SW480 (cell line): ENCODE data around the gene EDN2.
A peak's percentile ranks its signal among the peaks of the same experiment; 100 is the strongest.

Source experiments
- DNase-seq: peaks from one replicate; pipeline ENCODE4 v3.0.0-alpha.2; 2016; ENCODE audit warnings: low spot score

Gene EDN2

DNA sequence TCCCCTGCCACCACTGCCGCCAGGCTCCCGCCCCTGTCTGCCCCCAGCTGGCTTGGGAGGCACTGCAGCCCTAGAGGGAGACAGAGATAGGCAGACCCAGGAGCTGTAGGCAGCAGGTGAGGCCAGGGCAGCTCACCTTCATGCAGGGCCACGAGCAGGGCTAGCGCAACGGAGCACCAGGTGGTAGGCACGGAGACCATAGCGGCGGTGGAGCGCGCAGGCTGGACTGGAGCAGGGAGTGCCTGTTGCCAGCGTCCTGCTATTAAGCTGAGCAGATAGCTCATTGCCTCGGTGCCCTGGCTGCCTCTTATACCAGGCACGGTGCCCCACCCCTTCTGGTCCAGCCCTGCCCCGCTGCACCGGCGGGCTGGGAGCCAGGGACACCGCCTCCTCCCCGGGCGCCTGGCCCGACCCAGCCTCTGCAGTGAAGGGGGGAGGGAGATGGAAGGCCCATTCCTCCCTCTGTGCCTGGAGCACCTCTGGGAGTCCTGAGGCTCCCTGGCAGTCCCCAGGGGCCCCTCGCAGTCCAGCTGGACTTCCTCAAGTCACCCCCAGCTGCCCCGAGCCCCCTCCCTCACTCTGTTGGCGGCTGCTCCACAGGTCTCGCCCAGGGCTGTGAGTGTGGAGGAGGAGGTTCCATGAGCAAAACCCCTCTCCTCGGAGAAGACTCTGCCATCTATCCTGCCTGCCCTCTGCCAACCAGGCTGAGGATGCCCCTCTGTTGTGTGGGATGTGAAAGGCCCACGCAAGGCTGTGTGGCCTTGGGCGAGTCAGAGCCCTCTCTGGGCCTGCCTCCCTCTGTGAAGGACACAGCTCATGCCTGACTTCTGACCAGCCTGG lies at the start of gene EDN2:
Gene EDN2, minus strand, starts transcription at position 282 of the 840 bp plus-strand sequence. Its CDS starts 82 bp downstream, at position 200.
- DNase-seq, result peak; percentile 82

DNA sequence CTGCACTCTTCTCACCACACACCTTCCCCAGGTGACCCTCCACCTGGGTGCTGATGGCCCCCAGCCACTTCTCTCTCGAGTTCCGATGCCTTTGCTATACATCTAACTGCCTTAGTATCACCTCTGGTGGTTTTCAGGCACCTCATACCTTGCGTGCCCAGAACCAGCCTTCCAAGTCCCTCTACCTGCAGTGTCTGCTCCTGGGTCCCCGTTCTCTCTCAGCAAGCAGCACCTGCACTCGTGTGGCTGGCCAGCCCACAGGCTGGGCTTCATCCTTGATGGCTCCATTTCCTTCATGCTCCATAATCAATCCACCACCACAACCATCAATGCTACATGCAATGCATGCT lies 49.2 kb upstream of the EDN2 start:
- no peak for DNase-seq

DNA sequence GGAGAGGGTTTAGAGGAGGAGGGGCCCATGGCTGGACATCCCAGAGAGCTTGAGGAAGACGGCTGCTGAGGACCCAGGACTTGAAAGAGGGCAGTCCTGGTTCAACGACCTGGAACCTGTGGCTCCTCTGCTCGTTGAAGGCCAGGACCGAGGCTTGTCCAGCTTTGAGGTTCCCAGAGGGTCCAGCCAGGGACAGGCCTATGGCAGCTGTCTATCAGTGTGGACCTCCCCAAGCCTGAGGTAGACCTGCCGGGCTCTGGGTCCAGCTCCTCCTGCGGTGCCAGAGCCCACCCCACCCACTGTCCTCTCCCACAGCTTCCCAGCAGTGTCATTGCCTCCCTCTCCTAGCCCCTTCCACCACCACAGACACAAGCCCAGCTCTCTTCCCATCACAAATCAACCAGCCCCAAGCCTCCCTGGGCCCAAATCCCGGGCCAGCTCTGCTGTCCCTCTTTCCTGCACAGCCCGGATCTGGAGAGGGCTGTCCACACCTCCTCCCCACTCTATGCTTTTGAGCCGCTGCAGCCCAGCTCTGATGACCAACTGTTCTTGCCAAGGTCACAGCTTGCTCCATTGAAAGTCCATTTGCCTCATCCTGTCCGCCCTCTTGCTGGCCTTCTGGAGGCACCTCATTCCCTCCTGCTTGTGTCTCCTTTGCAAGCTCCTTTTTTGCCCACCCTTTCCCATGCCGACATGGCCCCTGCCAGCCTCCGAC lies 48.7 kb upstream of the EDN2 start:
- no peak for DNase-seq

DNA sequence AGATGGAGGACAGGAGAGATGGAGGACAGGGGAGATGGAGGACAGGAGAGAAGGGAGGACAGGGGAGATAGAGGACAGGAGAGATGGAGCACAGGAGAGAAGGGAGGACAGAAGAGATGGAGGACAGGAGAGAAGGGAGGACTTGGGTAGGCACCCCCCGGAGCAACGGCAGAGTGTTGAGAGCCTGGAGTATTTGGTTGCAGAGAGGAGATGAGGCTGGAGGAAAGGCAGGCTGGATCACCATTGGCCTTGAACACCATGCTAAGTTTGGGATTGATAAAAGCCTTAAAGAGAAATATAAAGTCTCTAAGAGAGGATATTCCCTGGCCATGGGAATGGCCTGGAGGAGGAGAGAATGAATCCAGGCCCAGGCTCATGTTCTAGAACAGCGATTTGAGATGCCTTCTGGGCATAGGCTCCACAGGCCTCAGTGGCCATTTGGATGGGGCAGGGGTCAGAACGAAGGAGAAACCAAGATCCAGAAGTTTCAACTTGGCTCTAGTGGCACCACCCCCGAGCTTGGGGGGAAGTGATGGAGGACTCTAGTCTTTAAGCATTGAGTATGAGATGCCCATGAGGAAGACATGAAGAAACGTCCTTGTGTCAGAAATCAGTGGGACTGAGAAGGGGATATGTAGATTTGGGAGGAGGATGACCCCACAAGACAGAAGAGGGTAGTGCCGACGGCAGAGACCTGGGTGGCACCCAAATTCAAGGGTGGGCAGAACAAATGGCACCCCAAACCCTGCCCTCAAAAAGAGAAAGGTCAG lies 47.9 kb upstream of the EDN2 start:
- DNase-seq, result no peak

DNA sequence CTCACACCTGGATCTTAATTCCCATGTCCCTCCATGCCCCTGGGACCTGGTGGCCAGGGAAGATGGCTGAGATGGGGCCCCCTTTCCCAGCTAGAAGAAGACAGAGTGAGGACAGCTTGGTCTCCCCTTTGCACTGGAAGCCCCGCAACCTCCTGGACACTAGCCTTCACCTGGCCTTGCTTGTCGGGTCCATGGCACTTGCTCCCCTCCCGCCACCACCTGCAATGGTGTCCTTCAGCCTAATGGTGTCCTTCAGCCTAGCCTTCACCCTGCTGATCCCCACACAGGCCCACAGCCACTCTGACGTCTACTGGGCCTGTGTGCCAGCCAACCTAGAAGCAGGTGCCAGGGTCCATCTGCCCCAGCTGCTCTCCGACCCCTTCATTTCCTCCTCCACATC lies 45.9 kb upstream of the EDN2 start:
- DNase-seq, result no peak

DNA sequence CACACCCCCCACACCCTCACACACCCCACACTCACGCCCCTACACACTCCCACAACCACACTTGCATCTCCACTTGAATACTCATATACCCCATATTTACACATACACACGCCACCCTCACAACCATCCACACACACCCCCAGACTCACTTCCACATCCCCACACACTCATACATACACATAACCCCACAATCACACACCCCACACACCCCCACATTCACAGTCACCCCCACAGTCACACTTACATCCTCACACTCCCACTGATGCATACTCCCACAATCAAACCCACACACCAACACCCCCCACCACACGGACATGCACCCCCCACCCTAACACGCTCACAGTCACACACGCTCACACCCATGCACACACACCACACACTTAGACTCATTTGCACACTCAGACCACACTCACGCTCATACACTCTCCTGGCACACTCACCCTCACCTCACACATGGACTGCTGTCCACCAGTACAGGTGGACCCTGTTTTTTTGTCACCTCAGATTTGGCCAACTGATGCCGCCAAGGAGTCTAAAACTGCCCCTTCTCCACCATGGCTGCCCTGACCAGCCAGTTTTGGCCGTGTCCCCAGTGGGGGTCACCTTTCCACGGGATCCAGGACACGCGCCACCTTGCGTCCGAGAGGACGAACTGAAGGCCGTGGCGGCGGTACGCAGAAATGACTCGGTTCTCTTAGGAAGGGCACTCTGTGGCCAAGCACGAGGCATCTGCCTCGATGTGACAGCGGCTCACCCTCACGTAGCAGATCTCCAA lies 45.3 kb upstream of the EDN2 start:
- no peak for DNase-seq

DNA sequence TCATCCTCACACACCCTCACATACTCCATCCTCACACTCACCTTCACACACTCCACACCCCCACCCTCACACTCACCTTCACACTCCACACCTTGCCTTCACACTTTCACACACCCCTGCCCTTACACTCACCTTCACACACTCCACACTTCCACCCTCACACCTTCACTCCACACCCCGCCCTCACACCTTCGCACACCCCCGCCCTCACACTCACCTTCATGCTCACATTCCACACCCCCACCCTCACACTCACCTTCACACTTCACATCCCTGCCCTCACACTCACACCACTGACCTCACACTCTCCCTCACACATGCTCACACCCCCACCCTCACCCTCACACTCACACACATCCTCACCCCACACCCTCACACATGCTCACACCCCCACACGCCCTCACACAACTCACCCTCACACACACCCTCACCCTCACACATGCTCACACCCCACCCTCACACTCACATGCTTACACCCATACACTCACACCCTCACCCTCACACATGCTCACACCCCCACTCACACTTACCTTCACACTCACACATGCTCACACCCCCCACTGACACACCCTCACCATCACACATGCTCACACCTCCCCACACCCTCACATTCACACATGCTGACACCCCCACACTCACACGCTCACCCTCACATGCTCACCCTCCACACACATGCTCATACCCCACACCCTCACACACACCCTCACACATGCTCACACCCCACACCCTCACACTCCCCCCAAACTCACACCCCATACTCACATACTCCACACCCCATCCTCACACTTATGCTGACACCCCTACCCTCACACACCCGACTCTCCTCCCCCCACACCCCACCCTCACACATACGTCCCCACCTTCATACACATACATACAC lies 44.5 kb upstream of the EDN2 start:
- DNase-seq, result no peak

DNA sequence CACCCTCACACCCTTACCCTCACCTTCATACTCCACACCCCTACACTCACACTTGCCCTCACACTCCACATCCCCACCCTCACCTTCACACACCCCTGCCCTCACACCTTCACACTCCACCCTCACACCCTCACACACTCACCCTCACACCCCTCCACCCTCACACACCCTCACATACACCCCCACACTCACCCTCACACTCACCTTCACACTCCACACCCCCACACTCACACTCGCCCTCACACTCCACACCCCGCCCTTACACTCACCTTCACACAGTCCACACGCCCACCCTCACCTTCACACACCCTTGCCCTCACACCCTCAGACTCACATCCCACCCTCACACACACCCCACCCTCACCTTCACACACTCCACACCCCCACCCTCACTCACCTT lies 43.6 kb upstream of the EDN2 start:
- no peak for DNase-seq

DNA sequence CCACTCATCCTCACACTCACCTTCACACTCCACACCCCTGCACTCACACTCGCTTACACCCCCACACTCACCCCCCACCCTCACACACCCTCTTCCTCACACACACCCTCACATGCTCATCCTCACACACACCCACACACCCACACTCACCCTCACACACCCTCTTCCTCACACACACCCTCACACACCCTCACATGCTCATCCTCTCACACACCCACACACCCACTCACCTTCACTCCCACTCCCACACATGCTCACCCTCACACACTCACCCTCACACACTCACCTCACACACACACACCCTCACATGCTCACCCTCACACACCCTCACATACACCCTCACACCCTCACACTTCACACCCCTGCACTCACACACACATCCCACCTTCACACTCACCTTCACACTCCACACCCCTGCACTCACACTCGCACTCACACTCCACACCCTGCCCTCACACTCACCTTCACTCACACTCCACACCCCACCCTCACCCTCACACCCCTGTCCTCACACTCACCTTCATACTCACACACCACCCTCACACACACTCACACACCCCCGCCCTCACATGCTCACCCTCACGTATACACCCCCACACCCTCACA lies 42.6 kb upstream of the EDN2 start:
- no peak for DNase-seq

DNA sequence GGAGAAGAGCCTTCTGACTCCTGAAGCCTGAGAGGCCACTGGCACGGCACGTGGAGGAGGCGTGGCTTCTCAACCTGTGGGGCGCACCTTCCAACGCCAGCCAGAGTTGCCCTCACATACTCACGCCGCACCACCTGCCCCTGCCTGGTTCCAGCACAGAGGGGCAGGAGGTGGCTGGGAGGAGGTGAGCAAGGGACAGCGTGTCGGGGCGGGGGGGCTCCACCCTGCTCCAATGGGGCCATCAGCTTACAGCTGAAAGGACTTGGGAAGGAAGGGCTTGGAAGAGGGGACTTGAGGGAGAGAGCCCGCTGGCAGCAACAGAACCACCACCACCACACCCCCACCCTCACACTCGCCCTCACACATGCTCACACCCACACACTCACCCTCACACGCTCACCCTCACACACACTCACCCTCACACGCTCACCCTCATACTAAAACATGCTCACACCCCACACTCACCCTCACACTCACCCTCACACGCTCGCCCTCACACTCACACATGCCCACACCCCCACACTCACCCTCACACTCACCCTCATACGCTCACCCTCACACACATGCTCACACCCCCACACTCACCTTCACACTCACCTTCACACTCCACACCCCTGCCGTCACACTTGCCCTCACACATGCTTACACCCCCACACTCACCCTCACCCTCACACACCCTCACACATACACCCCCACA lies 41.6 kb upstream of the EDN2 start:
- DNase-seq, result no peak

DNA sequence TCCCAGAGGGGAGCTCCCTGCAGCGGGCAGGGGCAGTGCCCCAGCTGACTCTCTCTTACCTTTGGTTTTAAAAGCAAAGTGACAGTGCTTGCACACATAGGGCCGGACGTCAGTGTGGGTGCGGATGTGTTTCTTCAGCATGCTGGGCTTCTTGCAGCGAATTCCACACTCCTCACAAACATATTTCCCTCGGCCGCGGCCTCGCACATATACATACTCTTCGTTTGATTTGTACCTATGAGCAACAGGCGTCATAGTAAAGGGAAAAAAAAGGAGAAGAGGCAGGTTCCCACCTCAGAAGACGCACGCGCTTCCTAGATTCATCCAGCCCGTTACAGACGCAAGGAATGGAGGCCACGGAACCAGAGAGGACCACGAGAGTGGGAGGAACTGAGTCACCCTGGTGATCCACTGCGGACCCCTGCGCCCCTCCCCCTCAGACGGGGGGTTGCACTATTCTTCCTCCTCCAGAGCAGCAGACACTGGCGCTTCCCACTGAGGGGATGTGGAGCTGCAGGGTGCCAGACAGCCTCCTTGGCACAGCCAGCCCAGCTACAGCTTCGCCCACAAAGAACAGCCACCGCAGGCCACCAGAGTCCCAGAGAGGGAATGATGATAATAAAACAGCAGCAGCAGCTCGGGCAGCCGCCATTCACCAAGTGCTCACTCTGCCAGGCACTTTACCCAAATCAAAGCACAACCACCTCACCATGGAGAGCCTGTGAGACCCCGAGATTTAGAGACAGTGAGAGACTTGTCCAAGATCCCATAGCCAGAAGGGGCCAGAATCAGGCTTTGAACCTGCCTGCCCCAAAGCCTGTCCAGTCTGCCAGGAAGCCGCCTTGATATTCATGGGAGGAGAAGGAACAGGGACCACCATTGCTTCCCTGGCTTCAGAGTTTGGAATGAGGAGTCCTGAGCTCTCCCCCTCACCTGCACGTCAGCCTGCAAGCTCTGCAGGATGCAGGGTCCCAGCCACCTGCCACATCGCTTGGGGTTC lies 40.5 kb upstream of the EDN2 start:
- no peak for DNase-seq

DNA sequence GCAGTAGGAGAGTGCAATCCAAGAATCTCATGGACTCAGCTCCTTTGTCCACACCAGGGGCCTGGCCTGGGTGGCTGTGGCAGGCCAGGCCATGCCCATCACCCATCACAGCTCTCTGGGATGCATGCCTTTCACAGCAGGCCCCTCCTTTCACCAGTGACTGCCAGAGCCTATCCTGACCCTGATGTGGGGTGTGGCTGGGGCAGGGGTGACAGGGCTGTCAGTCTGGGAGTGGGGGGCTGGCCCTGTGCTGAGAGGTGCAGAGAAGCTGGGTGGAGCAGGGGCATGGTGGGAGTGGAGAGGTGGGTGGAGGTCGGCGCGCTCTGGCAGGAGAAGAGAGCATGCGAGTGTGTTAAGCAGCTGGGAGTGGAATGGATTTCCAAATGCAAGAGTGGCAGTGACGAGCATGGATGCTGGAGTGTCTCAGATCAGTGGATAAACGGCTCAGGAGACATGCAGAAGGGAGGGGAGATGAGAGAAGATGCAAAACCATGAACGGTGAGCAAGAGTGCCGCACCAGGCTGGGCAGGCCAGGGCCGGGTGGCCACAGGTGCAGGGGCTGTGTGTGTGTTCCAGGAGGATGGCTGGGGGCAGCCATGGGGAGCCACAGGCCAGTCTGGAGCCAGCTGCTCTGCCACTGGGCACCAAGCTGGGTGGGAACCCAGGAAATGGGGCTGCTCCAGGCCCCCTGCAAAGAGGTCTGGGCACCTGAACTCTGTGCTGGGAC lies 39.6 kb upstream of the EDN2 start:
- DNase-seq, result no peak

DNA sequence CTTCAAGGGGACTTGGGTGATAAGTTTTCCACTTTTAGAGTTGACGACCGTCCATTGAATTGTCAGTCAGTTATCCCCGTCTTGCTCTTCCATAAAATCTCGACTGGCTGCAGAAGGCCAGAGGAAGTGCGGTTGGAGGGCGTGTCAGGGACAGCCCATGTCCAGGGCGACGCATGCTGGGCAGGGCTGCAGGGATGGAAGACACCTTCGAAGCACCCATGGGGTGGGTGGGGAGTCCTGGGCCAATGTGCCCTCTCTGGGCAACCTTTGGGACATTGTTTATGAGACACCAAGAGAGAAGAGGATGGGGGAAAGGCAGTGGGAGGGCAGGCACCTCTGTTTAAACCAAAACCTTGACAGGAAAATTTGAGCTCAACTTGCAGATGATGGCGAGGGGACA lies 38.6 kb upstream of the EDN2 start:
- DNase-seq, result no peak

DNA sequence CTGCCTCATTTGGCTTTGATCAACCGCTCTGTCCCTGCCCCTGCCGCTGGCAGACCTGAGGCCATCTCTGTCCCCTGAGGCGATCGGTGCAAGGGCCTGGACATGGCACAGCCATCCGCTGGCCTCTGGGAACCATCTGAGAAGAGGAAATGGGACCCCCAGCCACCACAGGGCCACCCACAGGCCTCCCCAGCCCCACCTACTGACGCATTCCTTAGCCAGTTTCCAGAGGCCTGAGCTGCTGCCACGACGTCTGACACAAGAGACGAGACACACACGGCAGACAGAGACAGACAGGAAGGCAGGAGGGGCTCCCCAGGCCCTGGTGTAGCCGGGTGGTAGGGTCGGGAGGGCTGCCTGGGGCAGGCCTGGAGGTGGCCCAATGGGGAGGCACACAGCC lies 37.3 kb upstream of the EDN2 start:
- DNase-seq, result no peak

DNA sequence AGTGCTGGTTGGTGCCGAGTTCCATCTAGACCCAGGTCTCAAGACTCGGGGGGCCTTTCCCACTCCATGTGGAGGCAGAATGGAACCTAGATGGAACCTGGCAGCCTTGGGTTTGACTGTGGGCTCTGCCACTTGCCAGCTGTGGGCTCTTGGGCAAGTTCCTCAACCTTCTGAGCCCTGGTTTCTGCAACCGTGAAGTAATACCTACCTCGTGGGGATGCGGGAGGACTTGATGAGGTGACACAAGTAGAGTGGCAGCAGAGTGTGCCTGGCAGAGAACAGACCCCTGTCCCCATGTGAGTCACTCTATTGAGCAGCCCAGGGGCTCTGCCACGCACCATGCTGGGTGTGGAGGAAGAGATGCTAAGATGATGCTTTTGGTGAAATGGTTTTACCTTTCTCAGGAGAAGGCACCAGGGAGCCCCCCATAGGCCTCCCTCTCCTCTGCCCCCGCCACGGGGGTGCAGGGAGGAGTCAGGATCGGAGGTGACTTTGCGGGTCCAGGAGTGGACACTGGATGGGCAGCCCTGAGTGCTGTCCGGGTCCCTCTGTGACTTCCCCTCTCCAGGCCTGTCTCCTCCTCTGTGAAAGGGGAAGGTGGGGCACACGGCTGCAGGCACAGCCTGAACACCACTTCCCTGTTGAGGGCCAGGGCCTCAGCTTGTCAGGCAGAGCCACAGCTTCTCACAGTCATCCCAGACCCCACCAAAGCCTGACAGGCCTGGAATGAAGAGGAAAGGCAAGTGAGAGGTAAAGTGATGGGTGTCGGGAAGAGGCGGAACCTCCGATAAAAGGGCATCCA lies 36.7 kb upstream of the EDN2 start:
- no peak for DNase-seq

DNA sequence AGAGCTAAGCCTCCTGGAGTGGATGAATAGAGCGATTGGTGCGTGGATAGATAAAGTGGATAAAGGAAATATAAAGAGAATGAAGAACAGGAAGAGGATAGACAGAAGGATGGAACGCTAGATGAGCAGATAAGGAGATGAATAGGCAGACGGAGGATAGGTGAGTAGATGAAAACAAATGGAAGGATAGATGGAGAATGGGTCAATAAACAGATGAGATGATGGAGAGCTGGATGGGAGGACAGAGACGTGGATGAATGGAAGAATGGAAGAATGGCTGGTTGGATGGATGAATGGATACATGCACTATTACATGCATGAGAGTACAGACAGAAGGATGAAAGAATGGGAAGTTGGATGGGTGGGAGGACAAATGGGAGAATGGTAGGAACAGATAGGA lies 35.2 kb upstream of the EDN2 start:
- DNase-seq, result no peak

DNA sequence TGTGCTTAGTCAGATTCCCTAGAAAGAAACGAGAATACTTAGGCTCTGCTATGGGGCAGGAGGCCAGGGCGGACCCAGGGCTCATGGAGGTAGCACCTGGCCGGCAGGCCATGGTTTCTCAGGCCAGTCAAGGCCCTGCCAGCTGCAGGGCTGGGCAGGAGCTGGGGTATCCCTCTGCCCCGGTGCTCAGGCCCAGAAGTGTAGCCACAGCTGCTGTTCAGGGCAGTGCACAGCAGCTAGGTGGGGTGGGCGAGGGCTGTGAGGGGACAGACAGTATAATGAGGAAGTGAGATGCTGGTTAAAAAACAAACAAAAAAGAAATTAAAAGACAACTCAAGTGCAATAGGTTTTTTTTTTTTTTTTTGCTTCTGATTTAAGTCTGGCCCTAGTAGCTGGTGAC lies 34.0 kb upstream of the EDN2 start:
- DNase-seq, result no peak
